ENCODE data around the gene MTM1. TPM values are rescaled to one million over a fixed set of nuclear protein-coding genes. Genes with fewer than 3 reads are reported as not detected.
A peak's percentile ranks its signal among the peaks of the same experiment; 100 is the strongest.

Gene MTM1
- total and polyA plus RNA-seq, 2 experiments from 2014 or later: 8.7 to 15.4 TPM

DNA sequence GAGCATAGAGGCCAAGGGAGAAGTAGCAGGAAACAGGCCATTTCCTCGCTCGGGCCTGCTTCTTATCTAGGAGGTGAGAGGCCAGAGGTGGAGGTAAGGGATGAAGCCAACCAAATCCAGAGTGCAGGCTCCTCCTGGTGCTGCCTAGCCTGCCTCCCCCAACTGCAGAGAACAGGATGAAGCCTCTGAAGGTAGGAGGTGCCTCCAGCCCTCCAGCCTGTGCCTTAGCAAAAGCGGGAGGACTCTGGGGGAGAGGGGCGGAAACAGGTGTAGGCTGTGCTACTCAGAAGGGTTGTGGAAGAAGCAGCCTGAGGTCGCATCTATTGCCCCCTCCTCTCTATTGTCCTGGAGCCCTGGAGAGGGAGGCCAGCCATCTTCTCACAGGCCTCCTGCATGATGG lies 2.9 kb upstream of the MTM1 start:
- DNase-seq (ENCODE audit: low spot score): no peak
- Histone ChIP-seq H4K20me1 (ENCODE audit: insufficient read depth, poor library complexity, severe bottlenecking) (no peaks in the 10 kb centered on the region), H3K9me2 (replicated peaks; ENCODE audit: insufficient read depth) (no peaks in the 10 kb centered on the region), H3K4me3 (no peak overlapping the region), H3K79me2 (peaks cover 10% of the 10 kb centered on the region), H2AFZ (no peak overlapping the region), H3K4me2 (no peak overlapping the region), H3K36me3 (replicated peaks; ENCODE audit: insufficient read depth, low read depth) (no peaks in the 10 kb centered on the region), H3K4me1 (ENCODE audit: insufficient read depth) (peaks cover 8% of the 10 kb centered on the region), H3K27ac (no peak overlapping the region), H3K9me3 (ENCODE audit: low read depth) (no peaks in the 10 kb centered on the region), H3K27me3 (no peaks in the 10 kb centered on the region)
- WGBS (ENCODE audit: low lambda C conversion rate, missing lambda C conversion rate): 66% methylated on average over 5 of the region's 5 CpGs
- TF ChIP-seq, protein P1, sequence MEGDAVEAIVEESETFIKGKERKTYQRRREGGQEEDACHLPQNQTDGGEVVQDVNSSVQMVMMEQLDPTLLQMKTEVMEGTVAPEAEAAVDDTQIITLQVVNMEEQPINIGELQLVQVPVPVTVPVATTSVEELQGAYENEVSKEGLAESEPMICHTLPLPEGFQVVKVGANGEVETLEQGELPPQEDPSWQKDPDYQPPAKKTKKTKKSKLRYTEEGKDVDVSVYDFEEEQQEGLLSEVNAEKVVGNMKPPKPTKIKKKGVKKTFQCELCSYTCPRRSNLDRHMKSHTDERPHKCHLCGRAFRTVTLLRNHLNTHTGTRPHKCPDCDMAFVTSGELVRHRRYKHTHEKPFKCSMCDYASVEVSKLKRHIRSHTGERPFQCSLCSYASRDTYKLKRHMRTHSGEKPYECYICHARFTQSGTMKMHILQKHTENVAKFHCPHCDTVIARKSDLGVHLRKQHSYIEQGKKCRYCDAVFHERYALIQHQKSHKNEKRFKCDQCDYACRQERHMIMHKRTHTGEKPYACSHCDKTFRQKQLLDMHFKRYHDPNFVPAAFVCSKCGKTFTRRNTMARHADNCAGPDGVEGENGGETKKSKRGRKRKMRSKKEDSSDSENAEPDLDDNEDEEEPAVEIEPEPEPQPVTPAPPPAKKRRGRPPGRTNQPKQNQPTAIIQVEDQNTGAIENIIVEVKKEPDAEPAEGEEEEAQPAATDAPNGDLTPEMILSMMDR (IDR thresholded peaks at IDR 0.05; ENCODE audit: poor library complexity): no peak
- TF ChIP-seq EZH2phosphoT487 (IDR thresholded peaks at IDR 0.05; ENCODE audit: low read depth, severe bottlenecking, unreplicated experiment) (no peak), EZH2 (IDR thresholded peaks at IDR 0.05; ENCODE audit: borderline replicate concordance) (no peak)

DNA sequence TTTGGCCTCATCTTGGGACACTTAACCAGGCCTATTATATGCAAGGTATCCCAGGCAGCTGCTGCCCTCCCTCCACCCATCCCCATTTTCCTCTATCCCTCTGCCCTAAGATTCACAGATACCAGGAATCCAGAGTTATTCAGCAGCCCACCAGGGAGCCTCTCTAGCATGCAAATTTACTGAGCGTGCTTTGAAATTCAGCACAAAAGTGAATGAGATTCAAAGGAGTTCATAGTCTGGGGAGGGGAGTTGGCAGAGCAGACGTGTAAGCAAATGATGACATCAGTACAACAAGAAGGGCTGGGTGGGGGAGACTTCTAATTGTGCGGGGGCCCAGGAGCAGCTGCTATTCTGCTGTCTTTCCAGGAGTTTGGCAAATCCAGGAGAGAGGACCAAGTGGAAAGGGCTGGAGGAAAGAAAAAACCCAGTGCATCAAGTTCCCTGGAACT lies 1.7 kb upstream of the MTM1 start:
- Histone ChIP-seq H3K27ac (no peak overlapping the region), H4K20me1 (ENCODE audit: insufficient read depth, poor library complexity, severe bottlenecking) (no peaks in the 10 kb centered on the region), H3K9me2 (replicated peaks; ENCODE audit: insufficient read depth) (no peaks in the 10 kb centered on the region), H3K9me3 (ENCODE audit: low read depth) (no peaks in the 10 kb centered on the region), H3K27me3 (no peaks in the 10 kb centered on the region), H3K4me2 (no peak overlapping the region), H3K79me2 (peaks cover 20% of the 10 kb centered on the region), H3K4me1 (ENCODE audit: insufficient read depth) (peaks cover 8% of the 10 kb centered on the region), H3K36me3 (replicated peaks; ENCODE audit: insufficient read depth, low read depth) (no peaks in the 10 kb centered on the region), H2AFZ (no peak overlapping the region), H3K4me3 (no peak overlapping the region)
- no peak for TF ChIP-seq EZH2phosphoT487 (IDR thresholded peaks at IDR 0.05; ENCODE audit: low read depth, severe bottlenecking, unreplicated experiment)
- TF ChIP-seq, protein P1 (IDR thresholded peaks at IDR 0.05; ENCODE audit: poor library complexity): no peak
- TF ChIP-seq EZH2 (IDR thresholded peaks at IDR 0.05; ENCODE audit: borderline replicate concordance): no peak
- DNase-seq (ENCODE audit: low spot score): no peak
- 46% methylated on average over 3 of the region's 3 CpGs for WGBS (ENCODE audit: low lambda C conversion rate, missing lambda C conversion rate)

DNA sequence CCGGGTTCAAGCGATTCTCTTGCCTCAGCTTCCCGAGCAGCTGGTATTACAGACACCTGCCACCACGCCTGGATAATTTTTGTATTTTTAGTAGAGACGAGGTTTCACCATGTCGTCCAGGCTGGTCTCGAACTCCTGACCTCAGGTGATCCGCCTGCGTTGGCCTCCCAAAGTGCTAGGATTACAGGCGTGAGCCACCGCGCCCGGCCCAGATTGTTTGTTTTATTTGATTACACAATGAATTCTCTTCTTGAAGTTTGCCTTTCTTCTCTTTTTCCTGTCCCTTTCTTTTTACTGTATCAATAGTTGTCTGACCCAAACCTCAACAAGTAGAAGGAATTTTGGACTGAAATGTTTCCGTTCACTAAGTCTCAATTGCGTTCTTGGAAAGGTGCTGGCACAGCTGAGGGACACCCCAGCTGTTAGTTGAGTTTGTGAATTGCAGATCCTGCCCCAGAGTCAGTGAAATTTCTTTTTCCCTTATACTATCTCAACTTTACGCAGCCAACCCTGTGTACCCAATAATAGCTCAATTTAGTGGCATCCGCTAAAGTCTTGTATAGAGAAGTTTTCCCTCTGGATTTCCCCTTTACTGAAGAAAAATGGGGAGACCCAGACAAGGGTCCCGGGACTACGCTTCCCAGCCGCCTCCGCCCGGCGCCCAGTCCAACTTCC lies 639 bp upstream of the MTM1 start:
- WGBS (ENCODE audit: low lambda C conversion rate, missing lambda C conversion rate): 64% methylated on average over 23 of the region's 23 CpGs
- no peaks in the 10 kb centered on the region for H3K9me3 ChIP-seq (ENCODE audit: low read depth)

More for the DNA sequence above, 639 bp upstream of the MTM1 start:
- TF ChIP-seq, protein P1 (IDR thresholded peaks at IDR 0.05; ENCODE audit: poor library complexity): no peak
- TF ChIP-seq EZH2phosphoT487 (IDR thresholded peaks at IDR 0.05; ENCODE audit: low read depth, severe bottlenecking, unreplicated experiment) (no peak), EZH2 (IDR thresholded peaks at IDR 0.05; ENCODE audit: borderline replicate concordance) (no peak)
- peaks cover 12% of the 10 kb centered on the region for H3K4me1 ChIP-seq (ENCODE audit: insufficient read depth)
- H3K9me2 ChIP-seq (replicated peaks; ENCODE audit: insufficient read depth): no peaks in the 10 kb centered on the region
- no peaks in the 10 kb centered on the region for H3K36me3 ChIP-seq (replicated peaks; ENCODE audit: insufficient read depth, low read depth)
- no peaks in the 10 kb centered on the region for H4K20me1 ChIP-seq (ENCODE audit: insufficient read depth, poor library complexity, severe bottlenecking)
- H2AFZ ChIP-seq: peak overlapping the region; percentile 44
- H3K27ac ChIP-seq: no peak overlapping the region
- H3K79me2 ChIP-seq: peaks cover 28% of the 10 kb centered on the region
- H3K4me2 ChIP-seq: peak overlapping the region; percentile 62
- no peak overlapping the region for H3K4me3 ChIP-seq
- H3K27me3 ChIP-seq: no peaks in the 10 kb centered on the region
- DNase-seq (ENCODE audit: low spot score): no peak

All from hepatocyte (in vitro differentiated cells).